ENCODE results near the gene ZBTB9.

The ZBTB9 gene

DNA sequence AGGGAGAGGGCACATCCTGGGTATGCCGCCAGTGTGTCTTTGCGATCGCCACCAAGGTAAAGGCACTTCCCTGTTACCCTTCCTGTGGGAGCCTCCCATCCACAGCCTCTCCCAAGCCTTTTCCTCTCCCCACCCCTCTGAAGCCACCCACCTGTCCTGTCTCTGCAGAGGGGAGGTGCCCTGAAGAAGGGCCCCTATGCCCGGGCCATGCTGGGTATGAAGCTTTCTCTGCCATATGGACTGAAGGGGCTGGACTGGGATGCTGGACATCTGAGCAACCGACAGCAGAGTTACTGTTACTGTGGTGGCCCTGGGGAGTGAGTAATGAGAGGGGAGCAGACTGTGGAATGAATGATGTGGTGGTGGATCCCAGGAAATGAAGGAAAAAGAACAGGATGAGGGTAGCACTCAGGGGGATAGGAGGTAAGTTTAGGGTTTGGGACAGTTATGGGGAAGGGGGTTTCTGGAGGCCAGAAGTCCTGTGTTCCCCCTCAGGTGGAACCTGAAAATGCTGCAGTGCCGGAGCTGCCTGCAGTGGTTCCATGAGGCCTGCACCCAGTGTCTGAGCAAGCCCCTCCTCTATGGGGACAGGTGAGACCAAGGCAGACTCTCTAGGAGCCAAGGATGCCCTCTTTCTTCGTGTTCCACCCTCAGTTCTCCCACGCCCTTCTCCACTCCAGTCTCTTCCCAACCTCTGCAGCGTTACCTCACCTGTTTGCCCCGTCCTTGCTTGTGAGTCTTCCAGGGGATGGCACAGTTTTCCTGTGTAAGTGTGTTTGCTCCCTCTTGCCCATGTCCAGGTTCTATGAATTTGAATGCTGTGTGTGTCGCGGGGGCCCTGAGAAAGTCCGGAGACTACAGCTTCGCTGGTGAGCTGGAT, 40.9 kb upstream of the ZBTB9 start:
- Histone ChIP-seq H3K27me3 (ENCODE audit: control insufficient read depth, insufficient read depth, low read length) (no peaks in the 10 kb centered on the region), H3K4me1 (ENCODE audit: control insufficient read depth, insufficient read depth, low read length) (peaks cover 17% of the 10 kb centered on the region), H3K36me3 (ENCODE audit: control insufficient read depth, insufficient read depth, low read length) (peaks cover 30% of the 10 kb centered on the region), H3K4me3 (ENCODE audit: low read depth, low read length) (no peak overlapping the region), H3K9me3 (ENCODE audit: control insufficient read depth, insufficient read depth, low read length) (no peaks in the 10 kb centered on the region), H3K9ac (ENCODE audit: low read depth, low read length) (no peak overlapping the region)

DNA sequence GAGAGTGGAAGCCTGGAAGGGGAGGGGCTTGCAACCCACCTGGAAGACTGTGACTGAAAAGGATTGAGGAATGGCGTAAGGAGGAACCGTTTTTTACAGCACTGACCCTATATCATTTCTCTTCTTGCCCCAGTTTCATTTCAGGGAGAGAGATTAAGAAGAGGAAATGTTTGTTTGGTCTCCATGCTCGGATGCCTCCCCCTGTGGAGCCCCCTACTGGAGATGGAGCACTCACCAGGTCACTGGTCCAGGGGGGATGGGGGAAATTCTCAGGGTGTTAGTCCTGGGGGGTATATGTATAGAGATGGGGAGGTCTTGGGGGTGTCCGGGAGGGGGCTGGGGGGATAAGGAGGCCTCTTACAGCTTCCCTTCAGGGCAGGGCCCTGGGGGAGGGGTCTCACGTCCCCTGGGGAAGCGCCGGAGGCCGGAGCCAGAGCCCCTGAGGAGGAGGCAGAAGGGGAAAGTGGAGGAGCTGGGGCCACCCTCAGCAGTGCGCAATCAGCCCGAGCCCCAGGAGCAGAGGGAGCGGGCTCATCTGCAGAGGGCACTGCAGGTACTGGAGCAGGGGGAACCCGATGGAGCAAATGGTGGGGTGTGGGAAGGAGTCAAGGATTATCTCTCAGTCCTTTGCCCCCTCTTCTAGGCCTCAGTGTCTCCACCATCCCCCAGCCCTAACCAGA, 39.6 kb upstream of the ZBTB9 start:
- Histone ChIP-seq H3K9ac (ENCODE audit: low read depth, low read length) (no peak overlapping the region), H3K4me1 (ENCODE audit: control insufficient read depth, insufficient read depth, low read length) (peaks cover 20% of the 10 kb centered on the region), H3K36me3 (ENCODE audit: control insufficient read depth, insufficient read depth, low read length) (peaks cover 30% of the 10 kb centered on the region), H3K9me3 (ENCODE audit: control insufficient read depth, insufficient read depth, low read length) (no peaks in the 10 kb centered on the region), H3K4me3 (ENCODE audit: low read depth, low read length) (no peak overlapping the region), H3K27me3 (ENCODE audit: control insufficient read depth, insufficient read depth, low read length) (no peaks in the 10 kb centered on the region)

DNA sequence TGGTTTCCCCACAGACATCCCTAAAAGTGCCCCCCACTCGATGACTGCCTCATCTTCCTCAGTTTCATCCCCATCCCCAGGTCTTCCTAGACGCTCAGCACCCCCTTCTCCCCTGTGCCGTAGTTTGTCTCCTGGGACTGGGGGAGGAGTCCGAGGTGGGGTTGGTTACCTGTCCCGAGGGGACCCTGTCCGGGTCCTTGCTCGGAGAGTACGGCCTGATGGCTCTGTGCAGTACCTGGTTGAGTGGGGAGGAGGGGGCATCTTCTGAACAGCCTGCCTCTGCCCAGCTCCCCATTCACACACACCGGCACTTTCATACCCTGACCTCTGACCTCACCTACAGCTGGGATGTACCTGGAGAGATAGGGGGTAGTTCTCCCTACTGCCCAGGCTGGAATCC, 38.5 kb upstream of the ZBTB9 start:
- peaks cover 30% of the 10 kb centered on the region for H3K36me3 ChIP-seq (ENCODE audit: control insufficient read depth, insufficient read depth, low read length)
- no peak overlapping the region for H3K9ac ChIP-seq (ENCODE audit: low read depth, low read length)
- no peaks in the 10 kb centered on the region for H3K27me3 ChIP-seq (ENCODE audit: control insufficient read depth, insufficient read depth, low read length)
- H3K4me1 ChIP-seq (ENCODE audit: control insufficient read depth, insufficient read depth, low read length): peaks cover 20% of the 10 kb centered on the region
- no peaks in the 10 kb centered on the region for H3K9me3 ChIP-seq (ENCODE audit: control insufficient read depth, insufficient read depth, low read length)
- H3K4me3 ChIP-seq (ENCODE audit: low read depth, low read length): peak overlapping the region; percentile 98

DNA sequence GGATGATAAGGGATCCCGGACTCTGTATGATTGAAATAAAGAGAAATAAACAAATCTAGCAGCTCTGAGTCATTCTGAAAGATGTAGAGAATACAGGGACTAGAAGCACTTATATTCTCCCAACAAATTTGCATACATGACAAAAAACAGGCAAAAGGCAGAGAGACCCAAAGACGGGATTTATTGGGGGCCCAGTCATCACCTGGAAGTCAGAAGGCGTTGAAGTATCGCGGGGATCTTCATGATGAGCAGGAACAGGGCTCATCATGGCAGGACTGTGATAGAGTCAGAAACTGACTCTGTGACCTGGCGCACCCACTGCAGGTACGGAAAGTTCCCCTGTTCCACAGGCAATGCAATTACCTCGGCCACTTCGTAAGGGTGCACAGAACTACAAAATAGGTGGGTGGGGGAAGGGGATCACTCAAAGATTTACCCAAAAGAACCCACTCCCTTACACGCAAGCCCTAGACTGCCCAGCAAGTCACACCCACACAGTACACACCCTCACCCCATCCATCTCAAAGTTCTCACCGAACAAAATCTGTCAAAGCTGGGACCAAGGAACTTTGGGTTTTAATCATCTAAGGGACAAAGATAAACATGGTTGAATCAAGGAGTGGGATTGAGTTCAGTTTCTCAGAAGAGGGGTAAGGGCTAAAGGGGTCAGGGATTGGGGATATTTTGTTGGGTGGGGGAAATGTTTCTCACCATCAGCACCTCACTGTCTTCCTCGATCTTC, 37.8 kb upstream of the ZBTB9 start:
- Histone ChIP-seq H3K9ac (ENCODE audit: low read depth, low read length) (peak overlapping the region; percentile 85), H3K4me3 (ENCODE audit: low read depth, low read length) (peak overlapping the region; percentile 98), H3K36me3 (ENCODE audit: control insufficient read depth, insufficient read depth, low read length) (peaks cover 30% of the 10 kb centered on the region), H3K27me3 (ENCODE audit: control insufficient read depth, insufficient read depth, low read length) (no peaks in the 10 kb centered on the region), H3K4me1 (ENCODE audit: control insufficient read depth, insufficient read depth, low read length) (peaks cover 22% of the 10 kb centered on the region), H3K9me3 (ENCODE audit: control insufficient read depth, insufficient read depth, low read length) (no peaks in the 10 kb centered on the region)

DNA sequence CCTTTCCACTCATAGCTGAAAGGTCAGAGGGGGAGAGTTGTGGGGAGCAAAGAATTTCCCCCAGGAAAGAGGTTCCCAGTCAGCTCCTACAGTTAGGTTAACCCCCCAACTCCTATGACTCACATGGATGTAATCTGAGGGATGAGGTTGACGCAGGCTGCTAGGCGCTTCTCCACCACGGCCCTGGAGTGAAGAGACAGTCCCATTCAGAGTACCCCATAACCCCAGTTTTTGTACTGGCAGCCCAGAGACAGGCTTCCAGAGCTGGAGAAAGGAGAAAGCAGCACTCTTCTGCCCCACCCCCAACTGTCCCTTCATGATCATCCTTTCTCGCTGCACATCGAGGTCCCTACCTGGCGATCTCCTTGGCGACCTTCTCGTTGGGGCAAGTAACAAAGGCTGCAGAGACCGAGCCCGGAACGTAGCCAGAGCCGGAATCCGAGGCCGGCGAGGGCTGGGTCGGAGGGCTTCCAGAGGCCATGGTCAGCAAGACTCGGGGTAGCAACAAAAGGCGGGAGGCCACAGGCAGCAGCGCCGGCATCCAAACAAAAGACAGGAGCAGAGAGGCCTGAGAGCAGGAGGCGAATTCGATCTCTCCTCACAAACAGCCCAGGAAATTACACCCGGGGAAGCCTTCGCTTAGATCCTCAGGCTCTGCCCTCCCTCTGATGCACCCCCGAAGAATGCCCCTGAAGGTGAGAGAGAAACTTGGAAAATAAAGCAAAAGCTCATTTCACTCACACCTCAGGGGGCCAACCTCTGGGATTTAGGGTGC, 37.1 kb upstream of the ZBTB9 start:
- peak overlapping the region; percentile 98 for H3K4me3 ChIP-seq (ENCODE audit: low read depth, low read length)
- H3K9ac ChIP-seq (ENCODE audit: low read depth, low read length): peak overlapping the region; percentile 85
- H3K27me3 ChIP-seq (ENCODE audit: control insufficient read depth, insufficient read depth, low read length): no peaks in the 10 kb centered on the region
- H3K36me3 ChIP-seq (ENCODE audit: control insufficient read depth, insufficient read depth, low read length): peaks cover 30% of the 10 kb centered on the region
- H3K9me3 ChIP-seq (ENCODE audit: control insufficient read depth, insufficient read depth, low read length): no peaks in the 10 kb centered on the region
- H3K4me1 ChIP-seq (ENCODE audit: control insufficient read depth, insufficient read depth, low read length): peaks cover 22% of the 10 kb centered on the region

DNA sequence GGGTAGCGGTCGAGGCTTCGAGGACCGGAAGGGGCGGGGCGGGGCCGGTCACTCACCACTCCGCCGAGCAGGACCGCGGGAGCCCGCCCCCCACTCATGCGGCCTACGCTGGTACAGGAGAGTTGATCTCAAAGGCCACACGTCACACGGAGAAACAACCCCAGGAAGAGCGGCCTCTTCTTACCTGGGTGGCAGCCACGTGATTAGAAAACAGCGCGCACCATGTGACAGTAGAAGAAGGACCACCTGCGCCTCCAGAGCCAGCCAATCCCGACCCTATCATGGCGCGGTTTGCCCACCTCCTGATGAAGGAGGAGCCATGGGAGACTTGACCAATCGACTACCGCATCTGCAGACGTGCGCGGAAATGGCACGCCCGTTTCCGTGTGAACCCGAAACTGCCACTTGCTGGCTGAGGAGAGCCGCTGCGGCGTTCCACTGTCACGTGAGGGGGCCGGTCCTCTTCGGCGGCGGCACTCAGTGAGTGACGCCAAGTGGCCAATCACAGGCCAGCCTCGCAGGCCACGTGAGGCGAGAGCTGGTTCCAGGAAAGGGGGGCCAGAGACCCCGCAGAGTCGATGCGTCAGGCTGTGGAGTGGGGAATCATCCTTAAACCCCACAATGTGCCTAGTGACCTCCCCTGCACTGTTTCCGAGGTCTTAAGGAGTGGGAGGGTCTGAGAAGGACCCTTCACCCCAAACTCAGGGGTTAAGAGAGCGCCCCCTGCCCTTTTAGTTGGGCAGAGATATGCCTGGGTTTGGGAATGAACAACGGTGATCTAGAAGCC, 36.3 kb upstream of the ZBTB9 start, which contains the start of gene CUTA:
Gene CUTA, minus strand, starts transcription at position 205 of the 787 bp plus-strand sequence. Its CDS starts 107 bp downstream, at position 98.
- Histone ChIP-seq H3K9ac (ENCODE audit: low read depth, low read length) (peak within 1 kb of the TSS; percentile 85), H3K4me1 (ENCODE audit: control insufficient read depth, insufficient read depth, low read length) (peaks cover 22% of the 10 kb centered on the region), H3K4me3 (ENCODE audit: low read depth, low read length) (peak within 1 kb of the TSS; percentile 98), H3K27me3 (ENCODE audit: control insufficient read depth, insufficient read depth, low read length) (no peaks in the 10 kb centered on the region), H3K36me3 (ENCODE audit: control insufficient read depth, insufficient read depth, low read length) (peaks cover 24% of the 10 kb centered on the region), H3K9me3 (ENCODE audit: control insufficient read depth, insufficient read depth, low read length) (no peaks in the 10 kb centered on the region)

DNA sequence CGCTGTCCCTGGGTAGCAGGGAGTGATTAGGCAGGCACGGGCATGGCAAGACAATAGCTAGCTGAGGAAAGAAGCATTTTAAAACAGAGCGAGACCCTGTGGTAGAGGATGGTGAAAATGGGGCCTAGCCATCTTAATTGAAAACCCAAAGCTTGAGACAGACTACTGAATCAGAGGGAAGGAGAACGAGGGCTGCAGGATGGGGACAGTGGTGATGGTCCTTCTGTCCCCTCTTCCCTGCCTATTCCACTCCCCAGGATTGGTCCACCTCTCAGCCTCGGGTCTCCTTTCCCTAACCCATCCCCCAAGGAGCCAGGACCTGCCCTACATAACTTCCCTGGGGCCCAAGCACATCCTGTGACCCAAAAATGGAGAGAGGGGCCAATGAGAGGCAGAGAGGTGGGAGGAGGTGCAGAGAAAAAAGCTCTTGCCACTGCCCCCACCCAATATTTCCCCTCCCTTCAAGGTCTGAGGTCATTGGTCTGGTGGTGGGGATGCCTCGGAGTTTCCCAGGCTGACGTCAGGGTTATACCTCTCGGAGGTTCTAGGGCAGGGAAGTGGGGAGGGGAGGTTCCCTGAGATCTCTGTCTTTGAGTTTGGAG, 35.6 kb upstream of the ZBTB9 start:
- H3K9ac ChIP-seq (ENCODE audit: low read depth, low read length): peak overlapping the region; percentile 47
- no peaks in the 10 kb centered on the region for H3K9me3 ChIP-seq (ENCODE audit: control insufficient read depth, insufficient read depth, low read length)
- no peaks in the 10 kb centered on the region for H3K27me3 ChIP-seq (ENCODE audit: control insufficient read depth, insufficient read depth, low read length)
- H3K4me1 ChIP-seq (ENCODE audit: control insufficient read depth, insufficient read depth, low read length): peaks cover 22% of the 10 kb centered on the region
- peak overlapping the region; percentile 98 for H3K4me3 ChIP-seq (ENCODE audit: low read depth, low read length)
- H3K36me3 ChIP-seq (ENCODE audit: control insufficient read depth, insufficient read depth, low read length): peaks cover 23% of the 10 kb centered on the region

DNA sequence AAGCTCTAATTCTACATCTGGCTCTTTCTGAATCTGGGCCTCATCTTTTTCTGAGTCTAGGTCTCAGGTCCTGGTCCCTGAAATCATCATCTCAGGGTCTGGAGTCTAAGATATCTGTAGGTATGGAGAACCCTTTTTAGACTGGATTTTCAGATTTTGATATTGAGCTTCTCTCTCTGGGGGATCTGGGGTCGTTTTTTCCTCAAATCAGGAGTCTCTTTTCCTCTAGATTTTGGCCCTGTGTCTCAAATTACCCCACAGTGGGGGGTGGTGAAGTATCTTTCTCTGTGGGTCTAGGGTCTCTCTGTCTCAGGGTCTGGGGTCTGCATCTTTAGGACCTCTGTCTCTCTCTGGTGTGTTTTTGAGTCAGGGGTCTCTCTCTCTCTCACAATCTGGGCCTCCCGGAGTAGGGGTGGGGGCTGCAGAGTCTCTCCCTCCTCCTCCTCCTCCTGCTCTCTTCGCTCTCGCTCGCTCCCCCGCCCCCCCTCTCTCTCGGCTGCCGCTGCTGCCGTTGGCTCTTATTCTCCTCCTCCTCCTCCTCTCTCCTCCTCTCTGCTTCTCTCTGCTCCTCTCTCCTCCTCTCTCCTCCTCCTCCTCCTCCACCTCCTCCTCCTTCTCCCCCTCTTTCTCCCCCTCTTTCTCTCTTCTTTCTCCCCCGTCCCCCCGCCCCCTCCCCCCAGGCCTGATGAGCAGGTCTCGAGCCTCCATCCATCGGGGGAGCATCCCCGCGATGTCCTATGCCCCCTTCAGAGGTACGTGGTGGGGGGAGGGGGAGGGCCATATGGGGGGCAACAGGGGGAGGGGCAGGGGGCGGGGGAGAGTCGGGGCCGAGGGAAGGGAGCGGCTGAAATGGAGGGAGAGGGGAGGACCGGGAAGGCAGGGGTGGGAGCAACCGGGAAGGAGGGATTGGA, 34.5 kb upstream of the ZBTB9 start, which contains the start of gene SYNGAP1:
Gene SYNGAP1, plus strand, starts transcription at position 486 of the 911 bp plus-strand sequence. Its CDS starts 200 bp downstream, at position 686.
- H3K9me3 ChIP-seq (ENCODE audit: control insufficient read depth, insufficient read depth, low read length): no peaks in the 10 kb centered on the region
- peaks cover 23% of the 10 kb centered on the region for H3K4me1 ChIP-seq (ENCODE audit: control insufficient read depth, insufficient read depth, low read length)
- no peaks in the 10 kb centered on the region for H3K27me3 ChIP-seq (ENCODE audit: control insufficient read depth, insufficient read depth, low read length)
- H3K9ac ChIP-seq (ENCODE audit: low read depth, low read length): peak within 1 kb of the TSS; percentile 47
- H3K36me3 ChIP-seq (ENCODE audit: control insufficient read depth, insufficient read depth, low read length): peaks cover 16% of the 10 kb centered on the region
- peak within 1 kb of the TSS; percentile 98 for H3K4me3 ChIP-seq (ENCODE audit: low read depth, low read length)

DNA sequence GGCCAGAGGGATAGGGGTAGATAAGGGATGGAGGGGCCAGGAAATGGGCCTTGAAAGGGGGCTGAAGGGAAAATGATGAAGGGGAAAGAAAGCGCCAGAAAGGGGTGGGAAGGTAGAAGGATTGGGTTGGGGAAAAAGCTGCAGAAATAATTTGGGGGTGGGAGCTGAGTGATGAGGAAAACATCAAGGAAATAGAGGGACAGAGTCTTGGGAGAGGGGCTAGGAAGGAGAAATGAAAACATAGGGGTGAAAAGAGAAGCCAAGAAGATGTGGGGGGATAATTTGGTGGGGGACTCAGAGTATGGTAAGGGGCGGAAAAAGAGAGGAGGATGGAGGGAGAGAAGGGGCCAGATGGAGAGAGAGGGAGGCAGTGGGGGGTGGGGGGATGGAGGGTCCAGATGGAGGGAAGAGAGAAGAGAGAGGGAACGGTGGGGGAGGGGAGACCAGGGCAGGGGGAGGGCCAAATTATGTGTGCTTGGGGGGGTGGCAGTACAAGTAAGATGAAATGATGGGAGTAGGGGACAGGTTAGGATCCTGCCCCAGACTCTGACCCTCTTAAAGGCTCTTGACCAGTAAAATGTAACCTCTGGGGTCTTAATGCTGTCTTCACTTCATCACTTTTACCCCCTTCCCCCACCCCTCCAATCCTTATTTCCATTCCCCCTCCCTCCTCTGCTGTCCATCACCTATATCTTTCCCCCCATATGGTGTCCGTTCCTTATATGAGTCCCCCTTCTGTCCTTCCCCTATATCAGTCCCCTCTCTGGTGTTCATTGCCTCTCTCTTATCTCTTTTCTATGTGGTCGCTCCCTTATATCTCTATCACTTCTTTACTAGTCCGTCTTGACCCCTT, 33.7 kb upstream of the ZBTB9 start:
- Histone ChIP-seq H3K27me3 (ENCODE audit: control insufficient read depth, insufficient read depth, low read length) (no peaks in the 10 kb centered on the region), H3K9ac (ENCODE audit: low read depth, low read length) (no peak overlapping the region), H3K36me3 (ENCODE audit: control insufficient read depth, insufficient read depth, low read length) (peaks cover 8% of the 10 kb centered on the region), H3K4me3 (ENCODE audit: low read depth, low read length) (peak overlapping the region; percentile 82), H3K9me3 (ENCODE audit: control insufficient read depth, insufficient read depth, low read length) (no peaks in the 10 kb centered on the region), H3K4me1 (ENCODE audit: control insufficient read depth, insufficient read depth, low read length) (peaks cover 21% of the 10 kb centered on the region)

Measured in iPS-15b (cell line).